HEK293 (cell line): ENCODE measurements around the gene BRWD1.

Experiments
- ZNF274 ChIP-seq, 2 experiments: fragments of 200-500 bp in 1 of 2; fragments of 450-650 bp in 1 of 2; sonication (Bioruptor generic) in 1 of 2; formaldehyde crosslinking in 1 of 2; IDR thresholded peaks; 2 replicates each; pipeline versions ENCODE4 v1.5.1 to v1.6.1; 2014 to 2016; ENCODE audit warnings: borderline replicate concordance in 1 of 2, inconsistent platforms in 1 of 2, low read length in 1 of 2, missing biosample characterization in 1 of 2, missing genetic modification characterization in 1 of 2
- ZSCAN30 ChIP-seq: fragments of 450-650 bp; IDR thresholded peaks from 2 replicates; pipeline ENCODE4 v1.5.1; 2018; ENCODE audit warnings: missing biosample characterization, mild to moderate bottlenecking, missing genetic modification characterization, moderate library complexity

GRCh38 chr21:39182016-39182415 is 131.4 kb downstream of the BRWD1 start:
- no peak for TF ChIP-seq ZSCAN30 (tag by site-specific recombination)
- no peak for TF ChIP-seq ZNF274 (IDR thresholded peaks at IDR 0.05; ENCODE audit: low read length)
- TF ChIP-seq ZNF274 (tag by site-specific recombination; IDR thresholded peaks at IDR 0.05; ENCODE audit: borderline replicate concordance), result no peak
